ENCODE measurements around the gene FLT3LG. TPM values are rescaled to one million over a fixed set of nuclear protein-coding genes. Genes with fewer than 3 reads are reported as not detected.

Gene FLT3LG
- 100 to 1,000 TPM; 349 to 455 TPM for total RNA-seq
- total RNA-seq: 10.3 to 11.8 reads per million in 2 donors

- ATAC-seq (peak; percentile 70), DNase-seq (peak; percentile 87 to 91 (median 90))
- Mint-ChIP-seq H3K36me3 (ENCODE audit: low read depth) (peaks cover 19% of the 10 kb centered on the region), H3K27ac (peak within 1 kb of the TSS; percentile 96), H3K27me3 (no peaks in the 10 kb centered on the region), H3K4me3 (peak within 1 kb of the TSS; percentile 100), H3K4me1 (peaks cover 28% of the 10 kb centered on the region)
- no peaks in the 10 kb centered on the region for H3K9me3 ChIP-seq (ENCODE audit: control insufficient read depth, low read length, poor library complexity, severe bottlenecking)
These were observed at the start of gene FLT3LG for GRCh38 chr19:49473868-49474541. Gene FLT3LG, plus strand, starts transcription at chr19:49474215. Its CDS starts 425 bp downstream, at chr19:49474640.

GRCh38 chr19:49425178-49425577, 48.8 kb upstream of the FLT3LG start, which contains the start of gene GFY:
Gene GFY, plus strand, starts transcription at chr19:49425388. Its CDS starts 1,043 bp downstream, at chr19:49426431.
- peaks cover 22% of the 10 kb centered on the region for H3K36me3 Mint-ChIP-seq (ENCODE audit: low read depth)

GRCh38 chr19:49425922-49426592, 48.0 kb upstream of the FLT3LG start:
- peaks cover 92% of the 10 kb centered on the region for H3K27me3 Mint-ChIP-seq
- ATAC-seq (no peak), DNase-seq (no peak)
- H3K4me3 Mint-ChIP-seq: no peak overlapping the region
- H3K9me3 ChIP-seq (ENCODE audit: control insufficient read depth, low read length, poor library complexity, severe bottlenecking): no peaks in the 10 kb centered on the region
- H3K27ac Mint-ChIP-seq: no peak overlapping the region
- peaks cover 22% of the 10 kb centered on the region for H3K36me3 Mint-ChIP-seq (ENCODE audit: low read depth)
- H3K4me1 Mint-ChIP-seq: peaks cover 68% of the 10 kb centered on the region

More at GRCh38 chr19:49425178-49425577, 48.8 kb upstream of the FLT3LG start, which contains the start of gene GFY:
- Mint-ChIP-seq H3K4me1 (peaks cover 70% of the 10 kb centered on the region), H3K27me3 (peaks cover 92% of the 10 kb centered on the region), H3K4me3 (peak within 1 kb of the TSS; percentile 93), H3K27ac (peak within 1 kb of the TSS; percentile 86)
- DNase-seq (no peak), ATAC-seq (no peak)
- H3K9me3 ChIP-seq (ENCODE audit: control insufficient read depth, low read length, poor library complexity, severe bottlenecking): no peaks in the 10 kb centered on the region

GRCh38 chr19:49427339-49427738, 46.7 kb upstream of the FLT3LG start:
- H3K36me3 Mint-ChIP-seq (ENCODE audit: low read depth): peaks cover 22% of the 10 kb centered on the region
- no peak overlapping the region for H3K27ac Mint-ChIP-seq
- H3K9me3 ChIP-seq (ENCODE audit: control insufficient read depth, low read length, poor library complexity, severe bottlenecking): no peaks in the 10 kb centered on the region
- ATAC-seq (no peak), DNase-seq (no peak)
- H3K4me1 Mint-ChIP-seq: peaks cover 61% of the 10 kb centered on the region
- H3K4me3 Mint-ChIP-seq: no peak overlapping the region
- H3K27me3 Mint-ChIP-seq: peaks cover 88% of the 10 kb centered on the region

- no peaks in the 10 kb centered on the region for H3K9me3 ChIP-seq (ENCODE audit: control insufficient read depth, low read length, poor library complexity, severe bottlenecking)
- ATAC-seq: peak; percentile 39
- H3K4me1 Mint-ChIP-seq: peaks cover 59% of the 10 kb centered on the region
- H3K27ac Mint-ChIP-seq: no peak overlapping the region
- peaks cover 22% of the 10 kb centered on the region for H3K36me3 Mint-ChIP-seq (ENCODE audit: low read depth)
- peak overlapping the region; percentile 75 for H3K4me3 Mint-ChIP-seq
- peaks cover 85% of the 10 kb centered on the region for H3K27me3 Mint-ChIP-seq
- peak in 2 of 3 donors; percentile 25 to 40 for DNase-seq
These were observed 46.0 kb upstream of the FLT3LG start for GRCh38 chr19:49427855-49428546.

- ATAC-seq (no peak), DNase-seq (no peak)
- no peak overlapping the region for H3K27ac Mint-ChIP-seq
- peak overlapping the region; percentile 25 for H3K4me3 Mint-ChIP-seq
- H3K36me3 Mint-ChIP-seq (ENCODE audit: low read depth): peaks cover 18% of the 10 kb centered on the region
- H3K4me1 Mint-ChIP-seq: peaks cover 58% of the 10 kb centered on the region
- H3K27me3 Mint-ChIP-seq: peaks cover 85% of the 10 kb centered on the region
- no peaks in the 10 kb centered on the region for H3K9me3 ChIP-seq (ENCODE audit: control insufficient read depth, low read length, poor library complexity, severe bottlenecking)
These were observed 45.2 kb upstream of the FLT3LG start for GRCh38 chr19:49428547-49429451.

- H3K27me3 Mint-ChIP-seq: peaks cover 82% of the 10 kb centered on the region
- DNase-seq (no peak), ATAC-seq (no peak)
- peaks cover 50% of the 10 kb centered on the region for H3K4me1 Mint-ChIP-seq
- H3K27ac Mint-ChIP-seq: no peak overlapping the region
- no peaks in the 10 kb centered on the region for H3K9me3 ChIP-seq (ENCODE audit: control insufficient read depth, low read length, poor library complexity, severe bottlenecking)
- H3K36me3 Mint-ChIP-seq (ENCODE audit: low read depth): peaks cover 15% of the 10 kb centered on the region
- H3K4me3 Mint-ChIP-seq: no peak overlapping the region
These were observed 43.8 kb upstream of the FLT3LG start for GRCh38 chr19:49430172-49430677.

GRCh38 chr19:49430678-49431329, 43.2 kb upstream of the FLT3LG start:
- DNase-seq (no peak), ATAC-seq (no peak)
- no peaks in the 10 kb centered on the region for H3K9me3 ChIP-seq (ENCODE audit: control insufficient read depth, low read length, poor library complexity, severe bottlenecking)
- Mint-ChIP-seq H3K4me3 (peak overlapping the region; percentile 0), H3K4me1 (peaks cover 49% of the 10 kb centered on the region), H3K27me3 (peaks cover 82% of the 10 kb centered on the region), H3K27ac (no peak overlapping the region), H3K36me3 (ENCODE audit: low read depth) (peaks cover 19% of the 10 kb centered on the region)

- H3K4me1 Mint-ChIP-seq: peaks cover 49% of the 10 kb centered on the region
- no peak for ATAC-seq
- no peak overlapping the region for H3K4me3 Mint-ChIP-seq
- H3K27me3 Mint-ChIP-seq: peaks cover 82% of the 10 kb centered on the region
- no peak overlapping the region for H3K27ac Mint-ChIP-seq
- peaks cover 19% of the 10 kb centered on the region for H3K36me3 Mint-ChIP-seq (ENCODE audit: low read depth)
- H3K9me3 ChIP-seq (ENCODE audit: control insufficient read depth, low read length, poor library complexity, severe bottlenecking): no peaks in the 10 kb centered on the region
- DNase-seq: no peak
These were observed 42.7 kb upstream of the FLT3LG start for GRCh38 chr19:49431330-49431749.

GRCh38 chr19:49432141-49433073, 41.6 kb upstream of the FLT3LG start:
- Mint-ChIP-seq H3K36me3 (ENCODE audit: low read depth) (peaks cover 13% of the 10 kb centered on the region), H3K4me1 (peaks cover 43% of the 10 kb centered on the region), H3K4me3 (peak overlapping the region; percentile 66), H3K27me3 (peaks cover 82% of the 10 kb centered on the region), H3K27ac (peak overlapping the region; percentile 39)
- peak; percentile 72 for ATAC-seq
- peak in 1 of 3 donors; percentile 32 for DNase-seq
- no peaks in the 10 kb centered on the region for H3K9me3 ChIP-seq (ENCODE audit: control insufficient read depth, low read length, poor library complexity, severe bottlenecking)

- Mint-ChIP-seq H3K36me3 (ENCODE audit: low read depth) (peaks cover 17% of the 10 kb centered on the region), H3K27me3 (peaks cover 82% of the 10 kb centered on the region), H3K4me1 (peaks cover 43% of the 10 kb centered on the region), H3K27ac (peak overlapping the region; percentile 39), H3K4me3 (peak overlapping the region; percentile 28)
- H3K9me3 ChIP-seq (ENCODE audit: control insufficient read depth, low read length, poor library complexity, severe bottlenecking): no peaks in the 10 kb centered on the region
- DNase-seq (no peak), ATAC-seq (no peak)
These were observed 40.6 kb upstream of the FLT3LG start for GRCh38 chr19:49433240-49433901.

All from T-helper 17 cell (primary cell).